ENCODE measurements around the gene ADCY1.

GRCh38 chr7:45601816-45602540 lies 27.8 kb downstream of the ADCY1 start:
- TF ChIP-seq CTCF (optimal IDR thresholded peaks at IDR 0.05 in 1 of 3, IDR thresholded peaks at IDR 0.05 in 1 of 3, conservative IDR thresholded peaks at IDR 0.05 in 1 of 3; ENCODE audit: extremely low read depth in 1 of 3, insufficient read depth in 2 of 3, low read length in 3 of 3) (no peak), EZH2 (IDR thresholded peaks at IDR 0.05; ENCODE audit: low read length) (no peak)
